ENCODE results near the gene MACROD2.

The MACROD2 gene

DNA sequence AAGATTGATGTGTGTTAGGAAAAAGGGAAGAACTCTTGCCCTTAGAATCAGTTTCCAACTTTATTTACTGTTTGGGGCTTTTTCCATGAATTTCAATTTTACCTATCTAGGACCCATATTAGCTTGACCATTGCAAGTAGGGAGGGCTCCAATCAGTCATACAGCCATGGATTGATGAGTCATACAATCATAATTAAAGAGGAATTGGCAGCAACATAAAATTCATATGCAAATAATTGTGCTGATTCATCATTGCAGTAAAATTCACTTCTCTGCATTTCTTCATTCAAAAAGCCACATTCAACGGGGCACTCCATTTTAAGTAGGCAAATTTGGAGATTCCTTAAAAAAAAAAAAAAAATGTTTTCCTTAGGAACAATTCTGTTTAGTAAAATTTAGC, 1561.6 kb downstream of the MACROD2 start:
- TF ChIP-seq, protein P1, sequence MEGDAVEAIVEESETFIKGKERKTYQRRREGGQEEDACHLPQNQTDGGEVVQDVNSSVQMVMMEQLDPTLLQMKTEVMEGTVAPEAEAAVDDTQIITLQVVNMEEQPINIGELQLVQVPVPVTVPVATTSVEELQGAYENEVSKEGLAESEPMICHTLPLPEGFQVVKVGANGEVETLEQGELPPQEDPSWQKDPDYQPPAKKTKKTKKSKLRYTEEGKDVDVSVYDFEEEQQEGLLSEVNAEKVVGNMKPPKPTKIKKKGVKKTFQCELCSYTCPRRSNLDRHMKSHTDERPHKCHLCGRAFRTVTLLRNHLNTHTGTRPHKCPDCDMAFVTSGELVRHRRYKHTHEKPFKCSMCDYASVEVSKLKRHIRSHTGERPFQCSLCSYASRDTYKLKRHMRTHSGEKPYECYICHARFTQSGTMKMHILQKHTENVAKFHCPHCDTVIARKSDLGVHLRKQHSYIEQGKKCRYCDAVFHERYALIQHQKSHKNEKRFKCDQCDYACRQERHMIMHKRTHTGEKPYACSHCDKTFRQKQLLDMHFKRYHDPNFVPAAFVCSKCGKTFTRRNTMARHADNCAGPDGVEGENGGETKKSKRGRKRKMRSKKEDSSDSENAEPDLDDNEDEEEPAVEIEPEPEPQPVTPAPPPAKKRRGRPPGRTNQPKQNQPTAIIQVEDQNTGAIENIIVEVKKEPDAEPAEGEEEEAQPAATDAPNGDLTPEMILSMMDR (IDR thresholded peaks at IDR 0.05; ENCODE audit: insufficient read depth, low read length, poor library complexity, severe bottlenecking), result no peak

DNA sequence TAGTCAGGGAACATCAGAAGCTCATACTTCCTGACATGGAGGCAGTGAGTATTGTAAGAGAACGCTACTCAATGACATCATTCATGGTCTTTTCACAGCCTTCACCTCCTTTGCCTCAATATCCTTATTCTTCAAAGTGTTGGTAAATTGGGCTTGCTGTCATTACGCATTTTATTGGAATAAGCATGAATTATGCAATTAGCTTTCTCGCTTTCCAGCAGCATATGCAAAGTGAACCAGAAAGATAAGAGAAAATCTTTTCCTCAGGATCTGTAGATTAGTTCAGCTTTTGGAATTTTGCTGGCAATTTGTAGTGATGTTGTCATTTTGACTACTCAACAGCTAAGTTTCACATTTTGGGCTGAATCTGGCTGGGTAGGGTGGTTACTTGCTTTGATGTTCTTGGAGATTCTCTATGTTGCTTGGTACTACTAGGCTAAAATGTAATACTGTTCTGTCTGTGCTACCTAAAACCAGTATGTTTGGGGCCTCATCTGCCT, 1565.8 kb downstream of the MACROD2 start:
- TF ChIP-seq, protein P1 (IDR thresholded peaks at IDR 0.05; ENCODE audit: insufficient read depth, low read length, poor library complexity, severe bottlenecking), result no peak
- no peaks in the 10 kb centered on the region for H3K36me3 ChIP-seq (ENCODE audit: control insufficient read depth, insufficient read depth, low read length)
- no peak overlapping the region for H3K4me3 ChIP-seq (replicated peaks; ENCODE audit: low read depth, low read length)
- no peaks in the 10 kb centered on the region for H3K27me3 ChIP-seq (replicated peaks; ENCODE audit: control insufficient read depth, insufficient read depth, low read length)
- no peak for DNase-seq (ENCODE audit: extremely low read depth, insufficient read length)

More for the DNA sequence above, 1561.6 kb downstream of the MACROD2 start:
- Histone ChIP-seq H3K27me3 (replicated peaks; ENCODE audit: control insufficient read depth, insufficient read depth, low read length) (no peaks in the 10 kb centered on the region), H3K4me3 (replicated peaks; ENCODE audit: low read depth, low read length) (no peak overlapping the region), H3K36me3 (ENCODE audit: control insufficient read depth, insufficient read depth, low read length) (no peaks in the 10 kb centered on the region)
- no peak for DNase-seq (ENCODE audit: extremely low read depth, insufficient read length)

DNA sequence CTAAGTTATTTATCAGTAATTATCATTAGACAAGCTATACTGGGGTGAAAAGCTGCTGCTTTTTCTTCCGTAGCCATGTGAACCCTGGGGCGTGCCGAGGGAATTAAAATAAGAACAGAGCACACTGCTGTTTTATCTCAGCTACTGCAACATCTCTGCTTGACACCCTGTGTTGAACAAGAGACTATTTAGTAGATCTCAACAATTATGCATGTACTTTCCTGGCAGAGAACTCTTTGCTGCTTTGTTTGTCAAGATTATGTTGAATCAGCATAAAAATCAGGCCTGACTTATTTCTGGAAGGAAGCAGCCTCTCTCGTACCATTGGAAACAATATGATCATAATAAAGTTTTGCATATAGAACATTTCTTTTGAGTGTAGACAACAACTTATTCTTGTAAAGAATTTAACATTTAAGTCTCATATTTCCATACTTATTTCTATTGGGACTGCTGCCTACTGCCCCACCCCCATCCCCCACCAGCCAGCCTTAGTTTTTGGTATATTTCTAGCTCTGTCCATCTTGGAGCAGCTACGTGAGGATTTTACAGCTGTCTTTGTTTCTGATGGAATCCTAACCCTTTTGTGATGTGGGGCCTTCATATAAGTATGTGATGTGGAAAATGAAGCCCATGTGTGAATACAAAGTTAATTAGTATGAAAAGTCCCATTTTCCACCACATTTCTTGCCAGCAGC, 1566.5 kb downstream of the MACROD2 start:
- TF ChIP-seq, protein P1 (IDR thresholded peaks at IDR 0.05; ENCODE audit: insufficient read depth, low read length, poor library complexity, severe bottlenecking), result no peak
- DNase-seq (ENCODE audit: extremely low read depth, insufficient read length), result no peak
- Histone ChIP-seq H3K36me3 (ENCODE audit: control insufficient read depth, insufficient read depth, low read length) (no peaks in the 10 kb centered on the region), H3K4me3 (replicated peaks; ENCODE audit: low read depth, low read length) (no peak overlapping the region), H3K27me3 (replicated peaks; ENCODE audit: control insufficient read depth, insufficient read depth, low read length) (no peaks in the 10 kb centered on the region)

DNA sequence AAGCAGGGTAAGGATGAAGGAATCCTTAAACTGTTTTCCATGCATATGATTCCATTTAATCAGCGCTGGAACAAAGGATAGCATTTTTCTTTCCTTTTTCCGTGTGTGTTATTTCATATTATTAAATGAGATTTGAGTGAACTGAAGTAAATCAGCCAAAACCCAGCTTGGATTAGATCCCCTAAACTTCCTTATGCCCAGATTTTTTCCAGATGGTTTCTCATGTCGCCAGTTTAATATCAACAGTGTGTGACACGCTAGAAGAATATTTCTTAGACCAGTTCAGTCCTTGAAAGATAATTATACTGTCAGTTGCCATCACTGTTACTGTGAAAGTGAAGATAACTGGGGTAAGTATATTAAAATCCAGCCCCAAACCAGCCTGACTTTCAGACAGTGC, 1568.5 kb downstream of the MACROD2 start:
- Histone ChIP-seq H3K36me3 (ENCODE audit: control insufficient read depth, insufficient read depth, low read length) (no peaks in the 10 kb centered on the region), H3K4me3 (replicated peaks; ENCODE audit: low read depth, low read length) (no peak overlapping the region), H3K27me3 (replicated peaks; ENCODE audit: control insufficient read depth, insufficient read depth, low read length) (no peaks in the 10 kb centered on the region)
- TF ChIP-seq, protein P1 (IDR thresholded peaks at IDR 0.05; ENCODE audit: insufficient read depth, low read length, poor library complexity, severe bottlenecking), result no peak
- DNase-seq (ENCODE audit: extremely low read depth, insufficient read length), result no peak

DNA sequence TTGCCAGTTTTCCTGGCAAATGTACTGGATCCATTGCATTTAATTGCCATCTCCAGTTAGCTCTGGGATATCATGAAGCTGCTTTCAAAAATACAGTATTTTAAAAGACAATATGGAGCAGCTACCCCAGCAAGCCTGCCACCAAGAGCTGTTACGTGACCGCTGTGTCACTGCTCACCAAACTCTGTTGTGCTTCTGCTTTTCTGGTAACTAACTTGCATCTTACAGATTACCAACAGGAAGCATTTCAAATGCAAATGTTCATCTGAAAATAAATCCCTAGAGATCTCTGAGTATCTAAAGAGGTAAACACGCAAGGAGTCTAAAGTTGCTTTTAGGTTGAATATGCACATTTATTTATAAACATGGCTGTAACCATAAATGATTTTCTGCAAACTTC, 1569.7 kb downstream of the MACROD2 start:
- TF ChIP-seq, protein P1 (IDR thresholded peaks at IDR 0.05; ENCODE audit: insufficient read depth, low read length, poor library complexity, severe bottlenecking), result no peak
- H3K4me3 ChIP-seq (replicated peaks; ENCODE audit: low read depth, low read length), result no peak overlapping the region
- no peaks in the 10 kb centered on the region for H3K36me3 ChIP-seq (ENCODE audit: control insufficient read depth, insufficient read depth, low read length)
- H3K27me3 ChIP-seq (replicated peaks; ENCODE audit: control insufficient read depth, insufficient read depth, low read length), result no peaks in the 10 kb centered on the region
- DNase-seq (ENCODE audit: extremely low read depth, insufficient read length), result peak; percentile 30

Measured in GM06990 (cell line).